HG03025 (cell line): ENCODE data around the gene RPL7A.
"Not testable (repeated sequence)": the region's sequence is repeated elsewhere in the genome, so short reads cannot be mapped to it uniquely, and the experiment has no call there.

Source experiments
- ATAC-seq: cut with Tn5 transposase; IDR thresholded peaks from one replicate; pipeline ENCODE4 v1.9.1; 2021; ENCODE audit warnings: mild to moderate bottlenecking, moderate library complexity; ENCODE audit not compliant: unreplicated experiment, low FRiP score

RPL7A gene

GRCh38 chr9:133384736-133385321, 36.8 kb downstream of the RPL7A start:
- ATAC-seq: no peak

DNA sequence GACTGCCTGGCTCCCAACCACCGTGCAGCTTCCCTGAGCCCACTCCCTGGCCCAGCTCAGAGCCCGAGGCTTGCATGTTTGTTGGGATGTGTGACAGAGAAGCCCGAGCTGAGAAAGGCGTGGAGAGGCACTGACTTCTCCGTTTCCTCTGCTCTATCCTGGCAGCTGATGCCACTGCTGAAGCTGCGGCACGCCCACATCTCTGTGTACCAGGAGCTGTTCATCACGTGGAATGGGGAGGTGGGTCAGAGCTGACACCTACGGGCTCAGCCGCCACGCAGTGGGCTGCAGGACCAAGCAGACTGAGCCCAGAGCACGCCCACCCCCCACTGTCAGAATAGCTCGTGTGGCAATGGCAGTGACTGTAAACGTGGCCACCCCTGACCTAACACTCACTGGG, 37.4 kb downstream of the RPL7A start:
- no peak for ATAC-seq

GRCh38 chr9:133386338-133386737, 38.3 kb downstream of the RPL7A start:
- ATAC-seq: no peak

DNA sequence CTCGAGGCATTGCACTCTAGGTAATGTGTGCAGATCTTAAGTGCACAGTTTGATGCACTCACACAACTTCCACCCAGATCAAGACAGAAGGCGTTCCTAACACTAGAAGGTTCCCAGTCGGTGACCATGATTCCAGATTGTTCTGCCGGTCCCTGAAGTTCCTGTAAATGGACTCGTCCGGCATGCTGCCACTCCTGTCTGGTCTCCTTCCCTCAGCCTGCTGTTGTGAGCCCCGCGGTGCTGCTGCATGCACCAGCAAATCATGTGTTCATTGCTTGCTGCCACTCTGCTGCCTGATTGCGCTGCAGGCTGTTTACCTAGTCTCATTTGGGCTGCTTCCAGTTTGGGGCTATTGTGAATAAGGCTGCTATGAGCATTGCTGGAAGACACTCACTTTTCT, 39.7 kb downstream of the RPL7A start:
- ATAC-seq: no peak

GRCh38 chr9:133389025-133389557, 41.1 kb downstream of the RPL7A start:
- no peak for ATAC-seq

DNA sequence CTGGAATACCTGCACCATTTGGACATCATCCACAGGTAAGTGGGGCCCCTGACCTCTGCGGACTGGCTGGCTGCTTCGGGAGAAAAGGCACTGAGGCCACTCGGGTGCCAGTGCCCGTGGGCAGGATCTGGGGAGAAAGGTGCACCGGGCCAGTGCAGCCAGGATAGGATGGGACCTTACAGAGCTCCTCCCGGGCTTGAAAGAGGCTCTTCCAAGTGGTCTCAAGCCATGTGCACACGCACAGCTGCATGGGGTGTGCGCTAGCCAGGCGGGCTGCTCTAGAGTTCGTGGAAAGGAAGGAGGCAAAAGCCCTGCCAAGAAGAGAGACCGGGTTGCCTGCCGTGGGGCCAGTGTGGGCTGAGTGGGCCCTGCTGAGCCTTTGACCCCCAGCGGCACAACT, 41.5 kb downstream of the RPL7A start:
- ATAC-seq: no peak

GRCh38 chr9:133390713-133391112, 42.7 kb downstream of the RPL7A start:
- ATAC-seq: no peak

- ATAC-seq: not testable (repeated sequence)
Measured at GRCh38 chr9:133391449-133391848, 43.4 kb downstream of the RPL7A start.

DNA sequence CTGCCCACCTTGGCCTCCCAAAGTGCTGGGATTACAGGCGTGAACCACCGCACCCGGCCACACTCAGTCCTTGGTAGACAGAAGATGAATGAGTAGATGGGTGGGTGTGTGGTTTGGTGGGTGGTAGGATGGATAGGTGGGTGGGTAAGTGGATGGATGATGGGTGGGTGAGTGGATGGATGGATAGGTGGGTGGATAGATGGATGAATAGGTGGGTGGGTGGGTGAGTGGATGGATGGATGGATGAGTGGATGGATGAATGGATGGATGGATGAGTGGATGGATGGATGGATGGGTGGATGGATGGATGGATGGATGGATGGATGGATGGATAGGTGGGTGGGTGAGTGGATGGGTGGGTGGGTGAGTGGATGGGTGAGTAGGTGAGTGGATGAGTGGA, 44.3 kb downstream of the RPL7A start:
- ATAC-seq: not testable (repeated sequence)

DNA sequence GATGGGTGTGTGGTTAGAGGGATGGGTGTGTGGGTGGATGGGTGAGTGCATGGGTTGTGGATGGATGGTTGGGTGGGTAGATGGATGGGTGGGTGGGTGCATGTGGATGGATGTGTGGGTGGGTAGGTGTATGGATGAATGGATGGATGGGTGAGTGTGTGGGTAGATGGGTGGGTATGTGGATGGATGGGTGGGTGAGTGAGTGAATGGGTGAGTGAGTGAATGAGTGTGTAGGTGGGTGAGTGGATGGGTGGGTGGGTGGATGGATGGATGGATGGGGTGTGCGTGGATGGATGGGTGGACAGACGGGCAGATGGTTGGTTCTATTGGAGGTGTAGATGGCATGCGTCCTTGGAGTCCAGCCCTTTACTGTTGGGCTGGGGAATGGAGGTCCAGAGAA, 45.4 kb downstream of the RPL7A start:
- ATAC-seq: no peak

DNA sequence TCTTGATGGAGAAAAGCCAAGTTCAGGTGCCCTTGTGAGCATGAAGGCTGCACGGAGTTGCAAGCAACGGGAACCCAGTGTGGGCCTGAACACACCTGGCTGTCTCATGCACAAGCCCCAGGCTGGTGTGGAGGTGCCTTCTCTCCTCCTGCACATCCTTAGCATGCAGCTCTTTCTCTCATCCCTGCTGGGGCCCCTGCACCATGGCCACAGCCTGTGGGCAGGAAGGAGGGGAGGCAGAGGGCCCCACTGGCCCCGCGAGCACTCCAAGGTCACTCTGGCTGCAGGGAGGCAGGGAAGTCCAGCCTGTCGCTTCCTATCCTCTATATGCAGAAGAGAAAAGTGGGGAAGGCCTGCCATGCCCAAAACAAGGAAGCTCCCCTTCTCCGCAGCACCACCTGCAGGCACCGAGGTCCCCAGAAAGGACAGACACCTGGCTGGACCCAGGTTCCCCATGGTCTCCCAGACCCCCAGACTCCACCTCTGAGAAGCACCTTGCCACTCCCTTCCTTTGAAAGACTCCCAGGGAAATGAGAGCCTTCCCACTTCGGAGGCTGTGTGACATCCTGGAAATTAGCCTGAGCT, 46.8 kb downstream of the RPL7A start:
- no peak for ATAC-seq

DNA sequence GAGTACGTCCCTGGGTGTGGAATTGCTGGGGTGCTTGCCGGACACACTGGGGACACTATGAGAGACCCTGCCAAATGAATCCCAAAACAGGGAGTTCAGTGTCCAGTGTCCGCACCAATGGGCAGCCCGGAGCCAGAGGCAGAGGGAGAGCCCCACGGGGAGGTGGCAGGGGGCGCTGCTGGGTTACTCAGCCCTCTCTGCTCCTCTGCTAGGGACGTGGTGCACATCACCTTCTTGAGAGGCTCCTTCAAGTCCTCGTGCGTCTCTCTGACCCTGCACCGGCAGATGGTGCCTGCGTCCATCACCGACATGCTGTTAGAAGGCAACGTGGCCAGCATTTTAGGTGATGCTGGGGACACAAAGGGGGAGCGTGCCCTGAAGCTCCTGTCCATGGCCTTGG, 48.9 kb downstream of the RPL7A start:
- no peak for ATAC-seq

DNA sequence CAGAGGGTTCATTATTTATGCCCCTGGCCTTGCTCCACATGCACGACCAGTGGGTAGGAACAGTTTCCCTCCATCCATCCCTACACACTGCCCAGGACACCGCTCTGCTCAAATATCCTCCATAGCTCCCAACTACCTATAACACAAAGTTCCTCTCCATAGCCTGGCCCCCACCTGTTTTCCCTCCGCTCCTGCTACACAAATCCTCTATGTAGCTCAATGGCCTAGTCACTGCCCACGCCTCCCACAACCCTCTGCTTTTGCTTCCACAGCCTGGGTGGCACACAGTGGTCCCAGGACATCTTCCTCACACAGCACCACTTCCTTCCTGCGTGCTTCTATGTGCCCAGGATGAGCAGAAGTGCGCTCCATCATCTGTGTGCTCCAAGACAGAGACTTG, 49.4 kb downstream of the RPL7A start:
- ATAC-seq: no peak

GRCh38 chr9:133397895-133398294, 49.9 kb downstream of the RPL7A start:
- no peak for ATAC-seq

- no peak for ATAC-seq
Measured at GRCh38 chr9:133400292-133400691, 52.3 kb downstream of the RPL7A start.
